SJCRH30 (cell line): ENCODE data around the gene RETREG2. TPM values are rescaled to one million over a fixed set of nuclear protein-coding genes. Genes with fewer than 3 reads are reported as not detected.
A peak's percentile ranks its signal among the peaks of the same experiment; 100 is the strongest.

Experiments used
- DNase-seq, 2 experiments: peaks; one replicate each; pipeline ENCODE4 v3.0.0-alpha.2; 2015 to 2020
- H3K27ac ChIP-seq: fragments of 250-450 bp; sonication (Bioruptor Pico); 2 replicates; pipeline ENCODE4 v1.5.1; 2020; ENCODE audit warnings: mild to moderate bottlenecking, moderate library complexity
- H3K27me3 ChIP-seq: fragments of 250-450 bp; sonication (Bioruptor Pico); 2 replicates; pipeline ENCODE4 v1.5.1; 2020; ENCODE audit warnings: mild to moderate bottlenecking, moderate library complexity
- H3K36me3 ChIP-seq: fragments of 250-450 bp; sonication (Bioruptor Pico); 2 replicates; pipeline ENCODE4 v1.5.1; 2020; ENCODE audit warnings: mild to moderate bottlenecking, moderate library complexity
- H3K4me1 ChIP-seq: fragments of 250-450 bp; sonication (Bioruptor Pico); 2 replicates; pipeline ENCODE4 v1.5.1; 2020; ENCODE audit warnings: mild to moderate bottlenecking, moderate library complexity
- H3K4me3 ChIP-seq: fragments of 250-450 bp; sonication (Bioruptor Pico); 2 replicates; pipeline ENCODE4 v1.5.1; 2020; ENCODE audit warnings: mild to moderate bottlenecking, moderate library complexity
- H3K9me3 ChIP-seq: fragments of 250-450 bp; sonication (Bioruptor Pico); replicated peaks from 2 replicates; pipeline ENCODE4 v1.5.1; 2020; ENCODE audit warnings: mild to moderate bottlenecking, moderate library complexity
- total RNA-seq: library from RNA; depleted of rRNA; stranded (reverse); fragments of >200 nt; shearing (Covaris generic); gene quantifications from 2 replicates; pipeline ENCODE4 v1.2.3, GENCODE V29; 2014

RETREG2 gene
- total RNA-seq, 1 experiment from 2014 or later: 38.0 TPM

GRCh38 chr2:219210196-219210885 lies 32.3 kb downstream of the RETREG2 start:
- Histone ChIP-seq H3K9me3 (no peaks in the 10 kb centered on the region), H3K4me3 (no peak overlapping the region), H3K27ac (no peak overlapping the region), H3K36me3 (peaks cover 30% of the 10 kb centered on the region), H3K27me3 (no peaks in the 10 kb centered on the region), H3K4me1 (no peaks in the 10 kb centered on the region)
- no peak for DNase-seq

- no peaks in the 10 kb centered on the region for H3K9me3 ChIP-seq
- H3K27me3 ChIP-seq: no peaks in the 10 kb centered on the region
- no peaks in the 10 kb centered on the region for H3K4me1 ChIP-seq
- peaks cover 30% of the 10 kb centered on the region for H3K36me3 ChIP-seq
- no peak overlapping the region for H3K4me3 ChIP-seq
- no peak overlapping the region for H3K27ac ChIP-seq
- DNase-seq: no peak
These were observed 32.8 kb downstream of the RETREG2 start for GRCh38 chr2:219210886-219211362.

GRCh38 chr2:219213026-219213415 lies 34.9 kb downstream of the RETREG2 start:
- no peaks in the 10 kb centered on the region for H3K9me3 ChIP-seq
- peaks cover 30% of the 10 kb centered on the region for H3K36me3 ChIP-seq
- DNase-seq: no peak

GRCh38 chr2:219213486-219214071 lies 35.5 kb downstream of the RETREG2 start:
- Histone ChIP-seq H3K9me3 (no peaks in the 10 kb centered on the region), H3K27me3 (no peaks in the 10 kb centered on the region), H3K4me3 (no peak overlapping the region), H3K36me3 (peaks cover 30% of the 10 kb centered on the region), H3K4me1 (no peaks in the 10 kb centered on the region; the same call in 1 of the 2 replicates), H3K27ac (no peak overlapping the region)
- DNase-seq: no peak

More at GRCh38 chr2:219213026-219213415, 34.9 kb downstream of the RETREG2 start:
- Histone ChIP-seq H3K4me3 (no peak overlapping the region), H3K27me3 (no peaks in the 10 kb centered on the region), H3K4me1 (no peaks in the 10 kb centered on the region; the same call in 1 of the 2 replicates), H3K27ac (no peak overlapping the region)

- Histone ChIP-seq H3K9me3 (no peaks in the 10 kb centered on the region), H3K4me3 (no peak overlapping the region), H3K27me3 (no peaks in the 10 kb centered on the region), H3K27ac (no peak overlapping the region), H3K36me3 (peaks cover 28% of the 10 kb centered on the region), H3K4me1 (no peaks in the 10 kb centered on the region; the same call in 1 of the 2 replicates)
- no peak for DNase-seq
These were observed 36.1 kb downstream of the RETREG2 start for GRCh38 chr2:219214141-219214540.

- Histone ChIP-seq H3K4me3 (no peak overlapping the region), H3K36me3 (peaks cover 28% of the 10 kb centered on the region)
- no peak for DNase-seq
These were observed 36.7 kb downstream of the RETREG2 start for GRCh38 chr2:219214786-219215185.

GRCh38 chr2:219215871-219216534 lies 37.9 kb downstream of the RETREG2 start:
- H3K9me3 ChIP-seq: no peaks in the 10 kb centered on the region
- DNase-seq: no peak
- no peak overlapping the region for H3K27ac ChIP-seq
- H3K36me3 ChIP-seq: peaks cover 30% of the 10 kb centered on the region
- no peaks in the 10 kb centered on the region for H3K27me3 ChIP-seq
- H3K4me3 ChIP-seq: no peak overlapping the region
- peaks cover 6% of the 10 kb centered on the region for H3K4me1 ChIP-seq

More at GRCh38 chr2:219214786-219215185, 36.7 kb downstream of the RETREG2 start:
- Histone ChIP-seq H3K27ac (no peak overlapping the region), H3K4me1 (peaks cover 6% of the 10 kb centered on the region), H3K27me3 (no peaks in the 10 kb centered on the region), H3K9me3 (no peaks in the 10 kb centered on the region)

GRCh38 chr2:219216535-219216915 lies 38.5 kb downstream of the RETREG2 start:
- no peak overlapping the region for H3K4me3 ChIP-seq
- no peaks in the 10 kb centered on the region for H3K9me3 ChIP-seq
- no peak for DNase-seq
- H3K36me3 ChIP-seq: peaks cover 30% of the 10 kb centered on the region
- peaks cover 6% of the 10 kb centered on the region for H3K4me1 ChIP-seq
- H3K27me3 ChIP-seq: no peaks in the 10 kb centered on the region
- H3K27ac ChIP-seq: no peak overlapping the region

GRCh38 chr2:219218217-219218731 lies 40.2 kb downstream of the RETREG2 start:
- no peaks in the 10 kb centered on the region for H3K27me3 ChIP-seq
- peak; percentile 76 to 79 for DNase-seq
- H3K4me1 ChIP-seq: peaks cover 6% of the 10 kb centered on the region
- H3K9me3 ChIP-seq: no peaks in the 10 kb centered on the region
- H3K36me3 ChIP-seq: peaks cover 22% of the 10 kb centered on the region
- peak overlapping the region; percentile 80 for H3K27ac ChIP-seq
- peak overlapping the region; percentile 61 for H3K4me3 ChIP-seq

GRCh38 chr2:219218732-219219701 lies 40.9 kb downstream of the RETREG2 start, which contains the start of gene ABCB6:
Gene ABCB6, minus strand, starts transcription at chr2:219218958. Its CDS starts 285 bp downstream, at chr2:219218673.
- peak within 1 kb of the TSS; percentile 80 for H3K27ac ChIP-seq
- H3K27me3 ChIP-seq: no peaks in the 10 kb centered on the region
- peak within 1 kb of the TSS; percentile 61 for H3K4me3 ChIP-seq
- H3K36me3 ChIP-seq: peaks cover 14% of the 10 kb centered on the region
- H3K9me3 ChIP-seq: no peaks in the 10 kb centered on the region
- H3K4me1 ChIP-seq: peaks cover 6% of the 10 kb centered on the region
- peak; percentile 97 to 98 for DNase-seq

GRCh38 chr2:219219784-219220532 lies 41.9 kb downstream of the RETREG2 start:
- no peaks in the 10 kb centered on the region for H3K27me3 ChIP-seq
- H3K27ac ChIP-seq: no peak overlapping the region
- DNase-seq: no peak
- no peaks in the 10 kb centered on the region for H3K9me3 ChIP-seq
- no peak overlapping the region for H3K4me3 ChIP-seq
- peaks cover 6% of the 10 kb centered on the region for H3K4me1 ChIP-seq
- peaks cover 7% of the 10 kb centered on the region for H3K36me3 ChIP-seq

- no peak for DNase-seq
- Histone ChIP-seq H3K4me3 (no peak overlapping the region), H3K36me3 (peaks cover 4% of the 10 kb centered on the region; the same call in 1 of the 2 replicates), H3K9me3 (no peaks in the 10 kb centered on the region), H3K27me3 (no peaks in the 10 kb centered on the region), H3K4me1 (peaks cover 6% of the 10 kb centered on the region), H3K27ac (no peak overlapping the region)
These were observed 42.8 kb downstream of the RETREG2 start for GRCh38 chr2:219220652-219221402.
